Ascending aorta (tissue), 2 donors: Measurements from ENCODE around the gene DVL1. TPM values are rescaled to one million over a fixed set of nuclear protein-coding genes. Genes with fewer than 3 reads are reported as not detected.

Experiments
- DNase-seq, 2 donors: peaks; one replicate each; pipeline ENCODE4 v3.0.0-alpha.2; 2019; ENCODE audit warnings: low spot score in 2 of 2
- H3K27ac ChIP-seq, 2 donors: fragments of 200-600 bp; sonication (generic); one replicate each; pipeline ENCODE4 v1.5.1; 2016 to 2017; ENCODE audit warnings: mild to moderate bottlenecking in 1 of 2
- H3K27me3 ChIP-seq: fragments of 200-600 bp; sonication (generic); one replicate; pipeline ENCODE4 v1.5.1; 2017
- H3K36me3 ChIP-seq, 2 donors: fragments of 200-600 bp; sonication (generic); one replicate each; pipeline ENCODE4 v1.5.1; 2016
- H3K4me1 ChIP-seq, 2 donors: fragments of 200-600 bp; sonication (generic); one replicate each; pipeline ENCODE4 v1.5.1; 2016 to 2017; ENCODE audit warnings: mild to moderate bottlenecking in 1 of 2
- H3K4me3 ChIP-seq, 2 donors: fragments of 200-600 bp; sonication (generic); one replicate each; pipeline ENCODE4 v1.5.1; 2016 to 2017; ENCODE audit warnings: mild to moderate bottlenecking in 1 of 2
- H3K9me3 ChIP-seq, 2 donors: fragments of 200-600 bp; sonication (generic); one replicate each; pipeline ENCODE4 v1.5.1; 2016
- intact Hi-C: fragments of 100-400 bp; cut with DNase I; formaldehyde crosslinking; loops from one replicate; pipeline ENCODE4 v1.15.1; 2023
- total RNA-seq: library from RNA; depleted of rRNA; stranded (reverse); fragments of >200 nt; gene quantifications from one replicate; pipeline ENCODE4 v1.1.0, GENCODE V29; 2016
- TF ChIP-seq, protein P1 (sequence below), 3 experiments: fragments of 200-600 bp in 2 of 3; fragments of 450-650 bp in 1 of 3; sonication (generic) in 2 of 3; IDR thresholded peaks; one replicate each; pipeline ENCODE4 v1.5.1; 2016 to 2019; ENCODE audit warnings: antibody characterized with exemption in 3 of 3, mild to moderate bottlenecking in 1 of 3, moderate library complexity in 1 of 3

DVL1 gene
- total RNA-seq, 1 donor from 2014 or later: 66.7 TPM

DNA sequence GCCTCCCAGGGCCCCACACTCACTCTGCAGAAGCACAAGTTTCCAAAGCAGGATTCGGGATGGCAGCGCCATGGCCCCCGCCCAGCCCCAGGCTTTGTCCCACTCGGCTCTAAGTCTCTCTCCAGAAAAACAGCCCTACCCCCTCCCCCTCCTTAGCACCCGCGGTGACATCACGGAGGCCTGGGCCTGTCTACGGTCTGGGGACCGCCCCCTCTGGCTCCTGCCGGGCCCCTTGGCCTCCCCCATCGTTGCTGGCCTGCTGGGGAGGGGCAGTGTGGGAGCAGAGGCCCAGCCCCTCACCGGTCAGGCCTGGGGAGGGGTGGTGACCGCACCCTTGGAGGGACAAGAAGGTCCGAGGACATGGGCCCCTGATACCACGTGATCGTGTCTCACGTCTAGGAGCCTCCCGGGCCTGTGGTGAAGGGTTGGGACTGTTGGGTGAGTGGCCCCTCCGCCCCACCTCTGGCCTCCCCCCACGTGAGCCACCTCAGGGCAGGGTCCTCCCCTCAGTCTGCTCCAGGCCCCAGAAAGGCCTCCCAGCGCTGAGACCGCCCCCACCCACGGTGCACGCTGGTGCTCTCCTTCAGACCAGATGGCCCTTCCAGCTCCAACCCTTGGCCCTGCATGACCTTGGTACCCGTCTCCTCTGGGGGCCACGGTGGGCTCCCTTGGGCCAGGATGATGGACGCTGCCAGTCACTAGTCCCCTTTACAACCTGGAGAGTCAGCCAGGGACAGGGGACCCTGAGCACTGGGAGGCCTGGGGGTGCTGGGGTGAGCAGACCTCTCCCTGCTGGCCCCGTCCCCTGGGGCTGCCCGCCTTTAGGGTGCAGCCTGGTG is 9.4 kb upstream of the DVL1 start, which contains the start of gene MXRA8:
Gene MXRA8 (minus strand): TSS at position 123 of the 839 bp plus-strand sequence. CDS start 51 bp downstream, at position 72.
- H3K4me3 ChIP-seq: peak within 1 kb of the TSS; percentile 54 to 65
- H3K27ac ChIP-seq: peak within 1 kb of the TSS; percentile 90 to 92
- intact Hi-C loops: loop anchor here (2.0 kb wide), 1 partner anchor 16 kb away; the partner anchor contains the start of gene AURKAIP1
- peak; percentile 51 to 87 for DNase-seq
- peaks cover 30 to 65% of the 10 kb centered on the region in 2 donors for H3K4me1 ChIP-seq
- peaks cover 12 to 13% of the 10 kb centered on the region in 2 donors for H3K36me3 ChIP-seq
- TF ChIP-seq, protein P1, sequence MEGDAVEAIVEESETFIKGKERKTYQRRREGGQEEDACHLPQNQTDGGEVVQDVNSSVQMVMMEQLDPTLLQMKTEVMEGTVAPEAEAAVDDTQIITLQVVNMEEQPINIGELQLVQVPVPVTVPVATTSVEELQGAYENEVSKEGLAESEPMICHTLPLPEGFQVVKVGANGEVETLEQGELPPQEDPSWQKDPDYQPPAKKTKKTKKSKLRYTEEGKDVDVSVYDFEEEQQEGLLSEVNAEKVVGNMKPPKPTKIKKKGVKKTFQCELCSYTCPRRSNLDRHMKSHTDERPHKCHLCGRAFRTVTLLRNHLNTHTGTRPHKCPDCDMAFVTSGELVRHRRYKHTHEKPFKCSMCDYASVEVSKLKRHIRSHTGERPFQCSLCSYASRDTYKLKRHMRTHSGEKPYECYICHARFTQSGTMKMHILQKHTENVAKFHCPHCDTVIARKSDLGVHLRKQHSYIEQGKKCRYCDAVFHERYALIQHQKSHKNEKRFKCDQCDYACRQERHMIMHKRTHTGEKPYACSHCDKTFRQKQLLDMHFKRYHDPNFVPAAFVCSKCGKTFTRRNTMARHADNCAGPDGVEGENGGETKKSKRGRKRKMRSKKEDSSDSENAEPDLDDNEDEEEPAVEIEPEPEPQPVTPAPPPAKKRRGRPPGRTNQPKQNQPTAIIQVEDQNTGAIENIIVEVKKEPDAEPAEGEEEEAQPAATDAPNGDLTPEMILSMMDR (IDR thresholded peaks at IDR 0.05): no peak
- no peaks in the 10 kb centered on the region for H3K27me3 ChIP-seq
- no peaks in the 10 kb centered on the region for H3K9me3 ChIP-seq

DNA sequence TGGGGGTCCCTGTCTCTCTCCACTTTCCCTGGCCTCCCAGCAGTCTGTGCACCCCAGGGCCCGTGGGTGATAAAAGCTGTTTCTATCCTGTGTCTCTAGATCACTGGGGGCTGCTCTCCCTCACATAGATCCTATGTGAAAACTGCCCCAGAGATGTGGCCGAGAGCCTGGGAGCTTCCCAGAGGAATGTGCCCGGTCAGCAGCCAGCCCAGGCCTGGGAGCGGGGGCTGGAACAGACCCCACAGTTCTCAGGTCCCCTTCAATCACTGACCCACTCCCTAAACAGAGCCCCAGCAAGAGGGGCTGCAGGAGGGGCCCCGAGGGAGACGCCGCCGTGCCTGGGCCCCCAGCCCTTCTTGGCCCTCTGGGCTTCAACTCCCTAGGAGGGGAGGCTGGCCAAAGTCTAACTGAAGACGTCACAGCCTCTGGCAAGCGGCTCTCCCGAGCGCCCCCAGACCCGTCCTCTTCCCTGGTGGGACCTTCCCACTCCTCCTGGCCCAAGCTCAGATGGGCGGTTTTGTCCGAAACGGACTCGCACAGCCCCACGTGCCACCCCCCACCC is 8.7 kb upstream of the DVL1 start:
- DNase-seq: no peak
- TF ChIP-seq, protein P1 (IDR thresholded peaks at IDR 0.05): no peak
- Histone ChIP-seq H3K27ac (peak overlapping the region; percentile 90 to 92), H3K27me3 (no peaks in the 10 kb centered on the region), H3K36me3 (peaks cover 14 to 19% of the 10 kb centered on the region in 2 donors), H3K4me3 (peak overlapping the region; percentile 54 to 65), H3K4me1 (peaks cover 30 to 69% of the 10 kb centered on the region in 2 donors), H3K9me3 (no peaks in the 10 kb centered on the region)
- intact Hi-C loops: loop anchor here (2.0 kb wide), 1 partner anchor 17 kb away; the partner anchor contains the start of gene AURKAIP1

DNA sequence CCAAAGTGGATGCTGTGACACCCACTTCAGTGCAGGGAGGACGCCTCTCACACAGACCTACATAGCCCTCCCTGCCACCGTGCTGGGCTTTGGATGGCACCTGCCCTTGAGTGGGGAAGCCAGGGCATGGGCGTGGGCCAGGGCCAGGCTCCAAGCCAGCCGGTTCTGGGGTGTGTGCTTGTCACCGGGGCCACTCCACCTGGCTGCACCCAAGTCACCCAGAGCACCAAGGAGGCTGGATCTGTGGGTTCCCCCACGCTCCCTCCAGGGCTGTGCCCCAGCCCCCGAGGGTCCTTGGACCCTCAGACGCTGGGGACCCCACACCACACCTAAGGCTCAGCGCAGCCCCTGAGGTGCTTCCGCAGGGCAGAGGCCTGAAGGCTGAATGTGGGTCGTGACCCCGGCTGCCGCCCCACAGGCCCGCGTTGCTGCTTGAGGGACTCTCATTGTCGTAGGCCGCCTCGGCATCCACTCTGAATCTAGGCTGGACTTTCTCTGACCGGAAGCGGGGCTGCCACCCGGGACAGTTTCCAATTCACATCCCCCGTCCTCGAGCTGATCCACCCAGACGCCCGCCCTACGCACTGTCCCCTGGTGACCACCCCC is 7.7 kb upstream of the DVL1 start:
- Histone ChIP-seq H3K27me3 (no peaks in the 10 kb centered on the region), H3K4me1 (peaks cover 30 to 73% of the 10 kb centered on the region in 2 donors), H3K4me3 (peak overlapping the region; percentile 54 to 65), H3K36me3 (peaks cover 14 to 19% of the 10 kb centered on the region in 2 donors), H3K27ac (peak overlapping the region; percentile 90 to 92), H3K9me3 (no peaks in the 10 kb centered on the region)
- intact Hi-C loops: no loop called here
- no peak for DNase-seq
- TF ChIP-seq, protein P1 (IDR thresholded peaks at IDR 0.05): no peak

DNA sequence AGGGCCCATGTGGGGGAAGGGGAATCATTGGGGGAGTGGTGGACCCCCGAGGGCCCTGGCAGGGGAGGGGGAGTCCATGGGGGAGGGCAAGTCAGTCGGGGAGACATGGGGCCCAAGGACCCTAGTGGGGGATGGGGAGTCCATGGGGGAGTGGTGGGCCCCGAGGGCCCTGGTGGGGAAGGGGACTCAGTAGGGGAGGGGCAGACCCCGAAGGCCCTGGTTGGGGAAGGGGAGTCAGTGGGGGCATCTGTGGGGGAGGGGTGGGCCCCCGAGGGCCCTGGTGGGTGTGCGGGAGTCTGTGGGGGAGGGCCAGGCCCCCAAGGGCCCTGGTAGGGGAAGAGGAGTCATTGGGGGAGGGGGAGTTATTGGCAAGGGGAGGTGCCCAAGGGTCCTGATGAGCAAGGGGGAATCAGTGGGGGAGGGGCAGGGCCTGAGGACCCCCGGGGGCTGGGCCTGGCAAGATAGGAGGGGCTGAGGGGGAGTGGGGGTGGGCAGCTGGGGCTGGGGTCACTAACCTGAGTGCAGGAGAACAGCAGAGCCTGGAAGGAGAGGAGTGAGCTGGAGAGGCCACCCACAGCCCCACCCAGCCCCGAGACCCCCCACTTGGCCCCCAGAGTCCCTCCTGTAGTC is 7.1 kb upstream of the DVL1 start:
- DNase-seq: no peak
- intact Hi-C loops: no loop called here
- TF ChIP-seq, protein P1 (IDR thresholded peaks at IDR 0.05): no peak
- Histone ChIP-seq H3K4me3 (peak overlapping the region; percentile 54 to 65), H3K27ac (peak overlapping the region; percentile 90 to 92), H3K4me1 (peaks cover 35 to 74% of the 10 kb centered on the region in 2 donors), H3K36me3 (peaks cover 14 to 19% of the 10 kb centered on the region in 2 donors), H3K9me3 (no peaks in the 10 kb centered on the region), H3K27me3 (no peaks in the 10 kb centered on the region)

DNA sequence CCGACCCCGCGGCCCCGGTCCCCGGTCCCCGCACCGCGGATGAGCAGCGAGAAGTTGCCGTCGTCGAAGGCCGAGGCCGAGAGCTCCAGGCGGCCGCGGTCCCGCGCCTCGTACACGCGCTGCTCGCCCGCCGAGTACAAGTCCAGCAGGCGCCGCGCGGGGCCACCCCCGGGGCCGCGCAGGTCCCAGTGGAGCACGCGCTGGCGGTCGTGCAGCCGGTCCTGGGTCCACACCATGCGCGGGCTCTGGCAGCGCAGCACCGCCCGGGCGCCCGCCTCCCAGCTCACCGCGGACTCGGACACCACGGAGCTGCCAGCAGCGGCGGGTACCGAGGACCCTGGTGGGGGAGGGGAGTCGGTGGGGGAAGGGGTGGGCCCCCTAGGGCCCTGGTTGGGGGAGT is 6.2 kb upstream of the DVL1 start:
- DNase-seq: no peak
- H3K36me3 ChIP-seq: peaks cover 14 to 19% of the 10 kb centered on the region in 2 donors
- TF ChIP-seq, protein P1 (IDR thresholded peaks at IDR 0.05): no peak
- intact Hi-C loops: no loop called here
- H3K4me3 ChIP-seq: peak overlapping the region; percentile 54 to 65
- peaks cover 30 to 67% of the 10 kb centered on the region in 2 donors for H3K4me1 ChIP-seq
- no peaks in the 10 kb centered on the region for H3K9me3 ChIP-seq
- peak overlapping the region; percentile 90 to 92 for H3K27ac ChIP-seq
- no peaks in the 10 kb centered on the region for H3K27me3 ChIP-seq
